Testis (tissue), 3 donors: Measurements from ENCODE around the gene C10orf53. TPM values are rescaled to one million over a fixed set of nuclear protein-coding genes. Genes with fewer than 3 reads are reported as not detected.

Experiments used
- DNase-seq: peaks from one replicate; pipeline ENCODE4 v3.0.0-alpha.2; 2019
- H3K27ac ChIP-seq, 2 donors: fragments of 200-600 bp; sonication (generic); one replicate each; pipeline ENCODE4 v1.5.1; 2019
- H3K27me3 ChIP-seq: fragments of 200-600 bp; sonication (generic); one replicate; pipeline ENCODE4 v1.5.1; 2019
- H3K36me3 ChIP-seq: fragments of 200-600 bp; sonication (generic); one replicate; pipeline ENCODE4 v1.5.1; 2017; ENCODE audit warnings: low read depth; ENCODE audit errors: missing control alignments
- H3K4me1 ChIP-seq: fragments of 200-600 bp; sonication (generic); one replicate; pipeline ENCODE4 v1.5.1; 2019
- H3K4me3 ChIP-seq, 2 donors: fragments of 200-600 bp; sonication (generic); one replicate each; pipeline ENCODE4 v1.5.1; 2017 to 2019
- H3K9me3 ChIP-seq: fragments of 200-600 bp; sonication (generic); one replicate; pipeline ENCODE4 v1.5.1; 2017
- POLR2A ChIP-seq: fragments of 450-650 bp; IDR thresholded peaks from one replicate; pipeline ENCODE4 v1.6.1; 2017; ENCODE audit warnings: antibody characterized with exemption, mild to moderate bottlenecking, moderate library complexity
- WGBS, 2 donors: methylation state at CpG; one replicate each; pipeline ENCODE4 v1.1.5; 2018; 5-methylcytosine and 5-hydroxymethylcytosine counted together
- intact Hi-C: fragments of 100-400 bp; cut with DNase I; formaldehyde crosslinking; loops from one replicate; pipeline ENCODE4 v1.15.1; 2023; ENCODE audit warnings: low total_unique reads
- polyA plus RNA-seq: library from polyadenylated mRNA; stranded (reverse); fragments of 350-450 nt; fragmentation: Illumina TruSeq; extraction: RNeasy Lipid Tissue Mini Kit (QIAGEN cat#74804); gene quantifications from one replicate; pipeline ENCODE4 v1.2.3, GENCODE V29; 2014; ENCODE audit warnings: low read depth, low replicate concordance; ENCODE audit not compliant: insufficient read depth
- total RNA-seq, 2 donors: library from RNA; depleted of rRNA; stranded (reverse); fragments of >200 nt; gene quantifications; one replicate each; pipeline ENCODE4 v1.2.3, GENCODE V29; 2016
- TF ChIP-seq, protein P1 (sequence below), 3 experiments: fragments of 450-650 bp in 2 of 3; fragments of 200-600 bp in 1 of 3; sonication (generic) in 1 of 3; IDR thresholded peaks; one replicate each; pipeline ENCODE4 v1.5.1; 2016 to 2019; ENCODE audit warnings: antibody characterized with exemption in 3 of 3, mild to moderate bottlenecking in 2 of 3, moderate library complexity in 1 of 3

C10orf53 gene
- total and polyA plus RNA-seq, 3 donors from 2014 or later, result 14.8 to 139 (median 33.5) TPM

GRCh38 chr10:49740346-49741107 lies 61.1 kb downstream of the C10orf53 start:
- H3K36me3 ChIP-seq, result no peaks in the 10 kb centered on the region
- H3K4me3 ChIP-seq, result no peak overlapping the region
- no peaks in the 10 kb centered on the region for H3K4me1 ChIP-seq
- no peaks in the 10 kb centered on the region for H3K27me3 ChIP-seq
- DNase-seq, result no peak
- no peaks in the 10 kb centered on the region for H3K9me3 ChIP-seq
- TF ChIP-seq, protein P1, sequence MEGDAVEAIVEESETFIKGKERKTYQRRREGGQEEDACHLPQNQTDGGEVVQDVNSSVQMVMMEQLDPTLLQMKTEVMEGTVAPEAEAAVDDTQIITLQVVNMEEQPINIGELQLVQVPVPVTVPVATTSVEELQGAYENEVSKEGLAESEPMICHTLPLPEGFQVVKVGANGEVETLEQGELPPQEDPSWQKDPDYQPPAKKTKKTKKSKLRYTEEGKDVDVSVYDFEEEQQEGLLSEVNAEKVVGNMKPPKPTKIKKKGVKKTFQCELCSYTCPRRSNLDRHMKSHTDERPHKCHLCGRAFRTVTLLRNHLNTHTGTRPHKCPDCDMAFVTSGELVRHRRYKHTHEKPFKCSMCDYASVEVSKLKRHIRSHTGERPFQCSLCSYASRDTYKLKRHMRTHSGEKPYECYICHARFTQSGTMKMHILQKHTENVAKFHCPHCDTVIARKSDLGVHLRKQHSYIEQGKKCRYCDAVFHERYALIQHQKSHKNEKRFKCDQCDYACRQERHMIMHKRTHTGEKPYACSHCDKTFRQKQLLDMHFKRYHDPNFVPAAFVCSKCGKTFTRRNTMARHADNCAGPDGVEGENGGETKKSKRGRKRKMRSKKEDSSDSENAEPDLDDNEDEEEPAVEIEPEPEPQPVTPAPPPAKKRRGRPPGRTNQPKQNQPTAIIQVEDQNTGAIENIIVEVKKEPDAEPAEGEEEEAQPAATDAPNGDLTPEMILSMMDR (IDR thresholded peaks at IDR 0.05), result no peak
- no peak for TF ChIP-seq POLR2A
- 89 to 92% methylated on average over 8 to 16 of the region's 16 CpGs for WGBS, 2 donors
- intact Hi-C loops, result no loop called here
- no peak overlapping the region for H3K27ac ChIP-seq

GRCh38 chr10:49741108-49741995 lies 61.9 kb downstream of the C10orf53 start:
- H3K27ac ChIP-seq, result no peak overlapping the region
- no peak for TF ChIP-seq POLR2A
- TF ChIP-seq, protein P1 (IDR thresholded peaks at IDR 0.05), result no peak
- H3K27me3 ChIP-seq, result no peaks in the 10 kb centered on the region
- no peaks in the 10 kb centered on the region for H3K36me3 ChIP-seq
- no peak for DNase-seq
- 73% methylated on average over 6 to 7 of the region's 7 CpGs for whole genome bisulfite sequencing, 2 donors
- intact Hi-C loops, result no loop called here
- H3K9me3 ChIP-seq, result no peaks in the 10 kb centered on the region
- H3K4me3 ChIP-seq, result no peak overlapping the region
- no peaks in the 10 kb centered on the region for H3K4me1 ChIP-seq

- Histone ChIP-seq H3K27ac (no peak overlapping the region), H3K36me3 (no peaks in the 10 kb centered on the region), H3K4me3 (no peak overlapping the region), H3K27me3 (no peaks in the 10 kb centered on the region), H3K9me3 (no peaks in the 10 kb centered on the region), H3K4me1 (no peaks in the 10 kb centered on the region)
- 89 to 91% methylated on average over 15 to 23 of the region's 23 CpGs for WGBS, 2 donors
- TF ChIP-seq, protein P1 (IDR thresholded peaks at IDR 0.05), result no peak
- TF ChIP-seq POLR2A, result no peak
- no peak for DNase-seq
- intact Hi-C loops, result no loop called here
Measured at GRCh38 chr10:49742683-49743463, 63.4 kb downstream of the C10orf53 start.

- 85 to 88% methylated on average over 11 to 17 of the region's 19 CpGs for WGBS, 2 donors
- intact Hi-C loops, result no loop called here
- Histone ChIP-seq H3K4me3 (no peak overlapping the region), H3K27ac (no peak overlapping the region), H3K4me1 (no peaks in the 10 kb centered on the region), H3K36me3 (no peaks in the 10 kb centered on the region), H3K27me3 (no peaks in the 10 kb centered on the region), H3K9me3 (no peaks in the 10 kb centered on the region)
- DNase-seq, result no peak
- TF ChIP-seq POLR2A, result no peak
- TF ChIP-seq, protein P1 (IDR thresholded peaks at IDR 0.05), result no peak
Measured at GRCh38 chr10:49743464-49744075, 64.1 kb downstream of the C10orf53 start.
